ENCODE data around the gene GPR153.
A peak's percentile ranks its signal among the peaks of the same experiment; 100 is the strongest.
"Not testable (repeated sequence)": the region's sequence is repeated elsewhere in the genome, so short reads cannot be mapped to it uniquely, and the experiment has no call there.

The GPR153 gene

DNA sequence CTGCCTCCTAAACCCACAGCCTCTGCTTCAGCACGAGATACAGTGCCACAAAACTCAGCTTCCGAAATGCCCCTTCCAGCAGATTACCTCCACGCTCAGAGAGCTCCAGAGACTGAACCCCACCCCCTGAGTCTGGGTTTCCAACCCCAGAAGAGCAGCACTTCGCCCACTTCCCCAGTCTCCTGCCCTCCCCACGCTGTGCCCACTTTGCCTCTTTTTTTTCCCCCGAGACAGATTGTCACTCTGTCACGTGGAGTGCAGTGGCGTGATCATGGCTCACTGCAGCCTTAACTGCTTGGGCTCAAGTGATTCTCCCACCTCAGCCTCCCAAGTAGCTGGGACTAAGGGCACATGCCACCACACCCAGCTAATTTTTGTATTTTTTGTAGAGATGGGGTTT, 35.2 kb downstream of the GPR153 start:
- Histone ChIP-seq H3K4me3 (no peak overlapping the region), H3K36me3 (ENCODE audit: insufficient read depth, low read length) (peaks cover 56% of the 10 kb centered on the region), H3K9me3 (ENCODE audit: low read depth, low read length) (no peaks in the 10 kb centered on the region), H3K27ac (no peak overlapping the region), H3K9ac (ENCODE audit: insufficient read length) (no peak overlapping the region)
- no peak for DNase-seq (ENCODE audit: low read depth, low spot score)
- TF ChIP-seq EZH2 (IDR thresholded peaks at IDR 0.05) = no peak
- TF ChIP-seq FOXP2 (optimal IDR thresholded peaks at IDR 0.05; ENCODE audit: control extremely low read depth, extremely low read length, insufficient read depth) = no peak
- no peak for TF ChIP-seq POLR2AphosphoS5 (IDR thresholded peaks at IDR 0.05; ENCODE audit: borderline replicate concordance, low read depth, low read length)

- DNase-seq (ENCODE audit: low read depth, low spot score) = no peak
- Histone ChIP-seq H3K9ac (ENCODE audit: insufficient read length) (no peak overlapping the region), H3K9me3 (ENCODE audit: low read depth, low read length) (no peaks in the 10 kb centered on the region), H3K27ac (no peak overlapping the region), H3K4me3 (no peak overlapping the region), H3K36me3 (ENCODE audit: insufficient read depth, low read length) (peaks cover 50% of the 10 kb centered on the region)
- TF ChIP-seq EZH2 (IDR thresholded peaks at IDR 0.05) (no peak), FOXP2 (optimal IDR thresholded peaks at IDR 0.05; ENCODE audit: control extremely low read depth, extremely low read length, insufficient read depth) (no peak), POLR2AphosphoS5 (IDR thresholded peaks at IDR 0.05; ENCODE audit: borderline replicate concordance, low read depth, low read length) (no peak)
Measured at GRCh38 chr1:6224718-6225117, 36.2 kb downstream of the GPR153 start.

DNA sequence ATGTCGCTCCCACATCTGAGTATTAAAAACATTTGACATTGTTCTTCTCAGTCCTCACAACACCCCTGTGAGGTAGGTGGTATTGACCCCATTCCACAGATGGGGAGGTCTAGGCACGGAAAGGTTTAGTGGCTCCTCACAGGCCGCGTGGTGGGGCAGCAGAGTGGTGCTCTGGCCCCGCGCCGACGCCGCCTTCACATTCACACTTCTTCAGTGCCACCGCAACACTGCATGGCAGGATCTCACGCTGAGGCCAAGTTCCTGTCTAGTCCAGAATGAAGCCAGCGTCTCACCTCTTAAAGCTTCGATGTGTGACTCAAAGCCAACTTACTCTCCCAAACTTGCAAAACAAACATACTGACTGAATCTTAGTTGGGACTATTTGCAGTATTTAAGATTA, 37.3 kb downstream of the GPR153 start:
- no peak for DNase-seq (ENCODE audit: low read depth, low spot score)
- Histone ChIP-seq H3K9ac (ENCODE audit: insufficient read length) (no peak overlapping the region), H3K9me3 (ENCODE audit: low read depth, low read length) (no peaks in the 10 kb centered on the region), H3K27ac (no peak overlapping the region), H3K4me3 (no peak overlapping the region), H3K36me3 (ENCODE audit: insufficient read depth, low read length) (peaks cover 43% of the 10 kb centered on the region)
- TF ChIP-seq EZH2 (IDR thresholded peaks at IDR 0.05) (no peak), FOXP2 (optimal IDR thresholded peaks at IDR 0.05; ENCODE audit: control extremely low read depth, extremely low read length, insufficient read depth) (no peak), POLR2AphosphoS5 (IDR thresholded peaks at IDR 0.05; ENCODE audit: borderline replicate concordance, low read depth, low read length) (no peak)

- H3K4me3 ChIP-seq = no peak overlapping the region
- no peak overlapping the region for H3K27ac ChIP-seq
- DNase-seq (ENCODE audit: low read depth, low spot score) = no peak
- peaks cover 41% of the 10 kb centered on the region for H3K36me3 ChIP-seq (ENCODE audit: insufficient read depth, low read length)
- no peak for TF ChIP-seq EZH2 (IDR thresholded peaks at IDR 0.05)
- no peak for TF ChIP-seq POLR2AphosphoS5 (IDR thresholded peaks at IDR 0.05; ENCODE audit: borderline replicate concordance, low read depth, low read length)
- no peak for TF ChIP-seq FOXP2 (optimal IDR thresholded peaks at IDR 0.05; ENCODE audit: control extremely low read depth, extremely low read length, insufficient read depth)
- no peak overlapping the region for H3K9ac ChIP-seq (ENCODE audit: insufficient read length)
- no peaks in the 10 kb centered on the region for H3K9me3 ChIP-seq (ENCODE audit: low read depth, low read length)
Measured at GRCh38 chr1:6222636-6223035, 38.3 kb downstream of the GPR153 start.

DNA sequence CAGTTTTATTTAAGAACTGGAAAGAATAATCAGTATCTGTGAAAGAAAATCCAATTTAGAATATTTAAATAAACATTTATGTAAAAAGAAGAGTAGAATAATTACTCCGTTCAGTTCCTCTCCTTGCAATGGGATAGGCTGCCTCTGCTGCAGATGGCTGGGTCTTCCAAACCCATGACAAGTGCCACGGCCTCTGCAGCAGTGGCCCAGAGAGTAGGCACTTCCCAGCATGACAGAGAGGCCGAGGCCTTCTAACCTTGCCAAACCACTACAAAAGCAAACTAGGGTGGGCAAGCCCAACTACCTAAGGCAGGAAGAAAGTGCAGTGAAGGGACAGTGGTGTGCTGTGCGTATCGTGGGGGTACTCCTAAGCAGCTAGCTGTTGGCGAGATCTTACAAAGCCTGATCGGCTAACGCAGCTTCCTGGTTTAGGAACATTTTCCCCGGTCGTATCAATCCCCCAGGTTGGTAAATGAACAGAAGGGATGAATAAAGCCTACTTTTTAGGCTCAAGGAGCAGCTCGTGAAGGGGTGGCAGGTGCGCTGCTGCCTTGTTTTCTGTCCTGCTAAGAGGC, 39.6 kb downstream of the GPR153 start:
- Histone ChIP-seq H3K4me3 (no peak overlapping the region), H3K36me3 (ENCODE audit: insufficient read depth, low read length) (peaks cover 31% of the 10 kb centered on the region), H3K9ac (ENCODE audit: insufficient read length) (no peak overlapping the region), H3K9me3 (ENCODE audit: low read depth, low read length) (no peaks in the 10 kb centered on the region), H3K27ac (no peak overlapping the region)
- TF ChIP-seq EZH2 (IDR thresholded peaks at IDR 0.05) (no peak), POLR2AphosphoS5 (IDR thresholded peaks at IDR 0.05; ENCODE audit: borderline replicate concordance, low read depth, low read length) (no peak), FOXP2 (optimal IDR thresholded peaks at IDR 0.05; ENCODE audit: control extremely low read depth, extremely low read length, insufficient read depth) (no peak)
- no peak for DNase-seq (ENCODE audit: low read depth, low spot score)

DNA sequence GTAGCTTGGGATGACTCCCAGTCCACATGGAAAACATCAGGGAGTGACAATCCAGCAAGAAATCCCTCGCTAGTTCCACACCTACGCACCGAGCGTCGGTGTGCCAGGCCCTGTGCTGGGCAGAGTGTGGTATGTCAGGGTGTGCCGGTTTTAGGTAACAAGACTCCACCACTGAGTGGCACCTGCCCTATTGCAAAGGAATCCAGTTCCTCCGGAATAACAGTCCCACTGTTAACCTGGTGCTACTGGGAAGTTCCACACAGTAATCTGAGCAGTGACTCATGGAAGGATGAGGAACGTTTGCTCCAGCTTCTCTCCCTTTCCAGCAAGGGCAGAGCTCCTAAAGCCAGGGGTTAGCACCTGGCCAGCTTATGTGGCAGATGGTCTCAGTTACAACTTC, 40.7 kb downstream of the GPR153 start:
- peaks cover 21% of the 10 kb centered on the region for H3K36me3 ChIP-seq (ENCODE audit: insufficient read depth, low read length)
- no peak for DNase-seq (ENCODE audit: low read depth, low spot score)
- H3K9ac ChIP-seq (ENCODE audit: insufficient read length) = no peak overlapping the region
- no peak overlapping the region for H3K4me3 ChIP-seq
- H3K27ac ChIP-seq = no peak overlapping the region
- TF ChIP-seq EZH2 (IDR thresholded peaks at IDR 0.05) = no peak
- H3K9me3 ChIP-seq (ENCODE audit: low read depth, low read length) = no peaks in the 10 kb centered on the region

DNA sequence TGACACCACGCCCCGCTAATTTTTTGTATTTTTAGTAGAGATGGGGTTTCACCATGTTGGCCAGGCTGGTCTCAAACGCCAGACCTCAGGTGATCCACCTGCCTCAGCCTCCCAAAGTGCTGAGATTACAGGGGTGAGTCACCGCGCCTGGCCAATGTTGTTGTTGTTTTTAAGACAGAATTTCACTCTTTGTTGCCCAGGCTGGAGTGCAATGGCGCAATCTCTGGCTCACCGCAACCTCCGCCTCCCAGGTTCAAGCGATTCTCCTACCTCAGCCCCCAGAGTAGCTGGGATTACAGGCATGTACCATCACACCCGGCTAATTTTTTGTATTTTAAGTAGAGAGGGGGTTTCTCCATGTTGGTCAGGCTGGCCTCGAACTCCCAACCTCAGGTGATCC, 41.3 kb downstream of the GPR153 start:
- not testable (repeated sequence) for H3K4me3 ChIP-seq; H3K9me3 ChIP-seq (ENCODE audit: low read depth, low read length); H3K27ac ChIP-seq; DNase-seq (ENCODE audit: low read depth, low spot score); H3K9ac ChIP-seq (ENCODE audit: insufficient read length)
- H3K36me3 ChIP-seq (ENCODE audit: insufficient read depth, low read length) = peaks cover 15% of the 10 kb centered on the region

DNA sequence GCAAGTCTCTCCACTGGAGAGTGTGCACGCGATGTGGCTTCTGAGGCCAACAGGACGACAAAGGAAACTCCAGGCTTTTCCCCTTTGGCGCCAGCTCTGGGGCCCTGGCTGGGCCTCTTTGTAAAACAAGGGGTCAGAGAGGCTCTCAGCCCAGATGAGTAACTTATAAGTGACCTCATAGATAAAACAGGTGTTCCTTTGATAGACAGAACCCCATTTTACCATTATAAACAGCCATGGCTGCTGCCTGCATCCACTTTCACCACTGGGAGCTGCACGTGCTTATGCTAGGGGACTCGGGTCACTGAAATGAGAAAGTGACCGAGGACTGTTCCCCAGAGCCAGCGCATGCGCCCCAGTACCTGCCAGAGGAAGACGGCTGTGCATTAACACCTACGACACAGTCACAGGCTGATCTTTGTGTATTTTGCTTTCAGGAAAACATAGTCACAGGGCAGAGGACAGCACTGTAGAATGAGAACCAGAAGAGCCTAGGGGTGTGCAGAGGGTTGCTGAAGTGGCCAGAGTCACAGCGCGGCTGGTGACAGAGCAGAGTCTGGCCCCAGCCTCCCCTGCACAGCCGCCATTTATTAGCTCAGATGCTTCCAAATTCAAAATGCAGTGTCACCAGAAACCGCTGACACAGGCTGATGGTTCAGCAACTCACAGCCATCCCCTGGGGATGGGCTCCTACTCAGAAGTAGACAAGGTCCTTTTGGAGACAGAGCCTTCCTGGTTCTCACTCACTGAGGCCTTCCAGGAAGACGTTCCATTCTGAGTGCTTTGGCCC, 42.3 kb downstream of the GPR153 start:
- TF ChIP-seq EZH2 (IDR thresholded peaks at IDR 0.05) (no peak), FOXP2 (optimal IDR thresholded peaks at IDR 0.05; ENCODE audit: control extremely low read depth, extremely low read length, insufficient read depth) (no peak), POLR2AphosphoS5 (IDR thresholded peaks at IDR 0.05; ENCODE audit: borderline replicate concordance, low read depth, low read length) (no peak)
- H3K36me3 ChIP-seq (ENCODE audit: insufficient read depth, low read length) = peaks cover 4% of the 10 kb centered on the region; the same call in 1 of the 2 replicates
- no peak overlapping the region for H3K4me3 ChIP-seq
- no peak overlapping the region for H3K27ac ChIP-seq
- DNase-seq (ENCODE audit: low read depth, low spot score) = no peak
- no peaks in the 10 kb centered on the region for H3K9me3 ChIP-seq (ENCODE audit: low read depth, low read length)
- peak overlapping the region; percentile 15 for H3K9ac ChIP-seq (ENCODE audit: insufficient read length)
